Measurements from ENCODE around the gene ALCAM.

- TF ChIP-seq, protein P1, sequence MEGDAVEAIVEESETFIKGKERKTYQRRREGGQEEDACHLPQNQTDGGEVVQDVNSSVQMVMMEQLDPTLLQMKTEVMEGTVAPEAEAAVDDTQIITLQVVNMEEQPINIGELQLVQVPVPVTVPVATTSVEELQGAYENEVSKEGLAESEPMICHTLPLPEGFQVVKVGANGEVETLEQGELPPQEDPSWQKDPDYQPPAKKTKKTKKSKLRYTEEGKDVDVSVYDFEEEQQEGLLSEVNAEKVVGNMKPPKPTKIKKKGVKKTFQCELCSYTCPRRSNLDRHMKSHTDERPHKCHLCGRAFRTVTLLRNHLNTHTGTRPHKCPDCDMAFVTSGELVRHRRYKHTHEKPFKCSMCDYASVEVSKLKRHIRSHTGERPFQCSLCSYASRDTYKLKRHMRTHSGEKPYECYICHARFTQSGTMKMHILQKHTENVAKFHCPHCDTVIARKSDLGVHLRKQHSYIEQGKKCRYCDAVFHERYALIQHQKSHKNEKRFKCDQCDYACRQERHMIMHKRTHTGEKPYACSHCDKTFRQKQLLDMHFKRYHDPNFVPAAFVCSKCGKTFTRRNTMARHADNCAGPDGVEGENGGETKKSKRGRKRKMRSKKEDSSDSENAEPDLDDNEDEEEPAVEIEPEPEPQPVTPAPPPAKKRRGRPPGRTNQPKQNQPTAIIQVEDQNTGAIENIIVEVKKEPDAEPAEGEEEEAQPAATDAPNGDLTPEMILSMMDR (IDR thresholded peaks at IDR 0.05), result no peak
- TF ChIP-seq POLR2AphosphoS5 (IDR thresholded peaks at IDR 0.05; ENCODE audit: low read depth, low read length) (no peak), SIN3A (IDR thresholded peaks at IDR 0.05; ENCODE audit: borderline replicate concordance, insufficient read depth, low read depth, low read length) (no peak), REST (IDR thresholded peaks at IDR 0.05; ENCODE audit: insufficient read depth in 1 of 2, low read depth in 2 of 2, low read length in 1 of 2) (no peak)
Observed at GRCh38 chr3:105352976-105353375, 13.7 kb upstream of the ALCAM start.

All from Panc1 (cell line).